ENCODE results near the gene MDGA2.

GRCh38 chr14:47040550-47040949 is 634.9 kb downstream of the MDGA2 start:
- TF ChIP-seq CTCF (IDR thresholded peaks at IDR 0.05) (peak in 1 of 7 experiments; percentile 40), POLR2A (IDR thresholded peaks at IDR 0.05) (no peak)

Data from stomach (tissue), 4 donors.